Stimulated activated CD4-positive, alpha-beta T cell treated with anti-CD3 and anti-CD28 coated beads, Interleukin-4, amount 100 ng/mL, for 1 hour (primary cell): Measurements from ENCODE around the gene MAPK13.

Source experiments
- DNase-seq: peaks from one replicate; pipeline ENCODE4 v3.0.0-alpha.2; 2020

MAPK13 gene

GRCh38 chr6:36155662-36156061, 25.3 kb downstream of the MAPK13 start:
- DNase-seq = no peak

- no peak for DNase-seq
Observed at GRCh38 chr6:36160147-36160760, 29.9 kb downstream of the MAPK13 start.

- no peak for DNase-seq
Observed at GRCh38 chr6:36169023-36170007, 39.0 kb downstream of the MAPK13 start.

- no peak for DNase-seq
Observed at GRCh38 chr6:36170704-36171103, 40.4 kb downstream of the MAPK13 start.

- no peak for DNase-seq
Observed at GRCh38 chr6:36171573-36171972, 41.3 kb downstream of the MAPK13 start.

- DNase-seq = no peak
Observed at GRCh38 chr6:36177166-36177565, 46.9 kb downstream of the MAPK13 start.

GRCh38 chr6:36178544-36178943, 48.2 kb downstream of the MAPK13 start:
- DNase-seq = no peak

GRCh38 chr6:36180126-36180525, 49.8 kb downstream of the MAPK13 start:
- DNase-seq = no peak

GRCh38 chr6:36184311-36184710, 54.0 kb downstream of the MAPK13 start:
- no peak for DNase-seq

GRCh38 chr6:36186199-36186598, 55.9 kb downstream of the MAPK13 start:
- DNase-seq = no peak

GRCh38 chr6:36187446-36187845, 57.1 kb downstream of the MAPK13 start:
- no peak for DNase-seq
